ENCODE results near the gene VIPAS39.

Gene VIPAS39

GRCh38 chr14:77470224-77470870 is 12.9 kb upstream of the VIPAS39 start:
- H4K20me1 ChIP-seq (ENCODE audit: low read depth, low read length), result no peaks in the 10 kb centered on the region
- TF ChIP-seq CTCF (IDR thresholded peaks at IDR 0.05; ENCODE audit: insufficient read depth, low read length, poor library complexity, severe bottlenecking) (no peak), EZH2phosphoT487 (conservative IDR thresholded peaks at IDR 0.05; ENCODE audit: low read length) (no peak)
- no peak overlapping the region for H3K4me2 ChIP-seq (ENCODE audit: low read depth, low read length, poor library complexity, severe bottlenecking)

GRCh38 chr14:77469539-77469938 is 12.1 kb upstream of the VIPAS39 start:
- H2AFZ ChIP-seq (ENCODE audit: low read depth, low read length, severe bottlenecking), result no peak overlapping the region
- no peak overlapping the region for H3K4me3 ChIP-seq (ENCODE audit: insufficient read depth, low read length, poor library complexity, severe bottlenecking)
- H3K27me3 ChIP-seq (ENCODE audit: low read length), result no peaks in the 10 kb centered on the region
- H3K79me2 ChIP-seq (ENCODE audit: insufficient read depth, low read length), result no peaks in the 10 kb centered on the region
- no peak overlapping the region for H3K27ac ChIP-seq (ENCODE audit: low read depth, low read length)
- peaks cover 13% of the 10 kb centered on the region for H3F3A ChIP-seq (ENCODE audit: insufficient read depth)
- no peak overlapping the region for H3K4me2 ChIP-seq (ENCODE audit: low read depth, low read length, poor library complexity, severe bottlenecking)
- H3K9ac ChIP-seq (ENCODE audit: low read length), result no peak overlapping the region
- no peaks in the 10 kb centered on the region for H3K9me3 ChIP-seq (ENCODE audit: insufficient read depth, low read length)
- H3K36me3 ChIP-seq (ENCODE audit: low read length), result peaks cover 15% of the 10 kb centered on the region; the same call in 1 of the 2 replicates
- no peaks in the 10 kb centered on the region for H3K9me2 ChIP-seq (replicated peaks; ENCODE audit: insufficient read depth, low read length)
- TF ChIP-seq CTCF (IDR thresholded peaks at IDR 0.05; ENCODE audit: insufficient read depth, low read length, poor library complexity, severe bottlenecking) (no peak), EZH2phosphoT487 (conservative IDR thresholded peaks at IDR 0.05; ENCODE audit: low read length) (no peak)
- no peaks in the 10 kb centered on the region for H4K20me1 ChIP-seq (ENCODE audit: low read depth, low read length)

More at GRCh38 chr14:77470224-77470870, 12.9 kb upstream of the VIPAS39 start:
- no peak overlapping the region for H3K4me3 ChIP-seq (ENCODE audit: insufficient read depth, low read length, poor library complexity, severe bottlenecking)
- H3K36me3 ChIP-seq (ENCODE audit: low read length), result peaks cover 10% of the 10 kb centered on the region; the same call in 1 of the 2 replicates
- H3K27me3 ChIP-seq (ENCODE audit: low read length), result no peaks in the 10 kb centered on the region
- no peaks in the 10 kb centered on the region for H3K9me2 ChIP-seq (replicated peaks; ENCODE audit: insufficient read depth, low read length)
- no peaks in the 10 kb centered on the region for H3K79me2 ChIP-seq (ENCODE audit: insufficient read depth, low read length)
- no peaks in the 10 kb centered on the region for H3K9me3 ChIP-seq (ENCODE audit: insufficient read depth, low read length)
- no peak overlapping the region for H3K27ac ChIP-seq (ENCODE audit: low read depth, low read length)
- no peak overlapping the region for H3K9ac ChIP-seq (ENCODE audit: low read length)
- H2AFZ ChIP-seq (ENCODE audit: low read depth, low read length, severe bottlenecking), result no peak overlapping the region
- peaks cover 13% of the 10 kb centered on the region for H3F3A ChIP-seq (ENCODE audit: insufficient read depth)

GRCh38 chr14:77469067-77469505 is 11.7 kb upstream of the VIPAS39 start:
- H3K36me3 ChIP-seq (ENCODE audit: low read length), result peaks cover 15% of the 10 kb centered on the region; the same call in 1 of the 2 replicates
- no peak overlapping the region for H3K4me3 ChIP-seq (ENCODE audit: insufficient read depth, low read length, poor library complexity, severe bottlenecking)
- H3K27me3 ChIP-seq (ENCODE audit: low read length), result no peaks in the 10 kb centered on the region
- no peaks in the 10 kb centered on the region for H3K79me2 ChIP-seq (ENCODE audit: insufficient read depth, low read length)
- H3K27ac ChIP-seq (ENCODE audit: low read depth, low read length), result no peak overlapping the region
- no peak overlapping the region for H2AFZ ChIP-seq (ENCODE audit: low read depth, low read length, severe bottlenecking)
- no peak overlapping the region for H3K4me2 ChIP-seq (ENCODE audit: low read depth, low read length, poor library complexity, severe bottlenecking)
- H4K20me1 ChIP-seq (ENCODE audit: low read depth, low read length), result no peaks in the 10 kb centered on the region
- H3K9me2 ChIP-seq (replicated peaks; ENCODE audit: insufficient read depth, low read length), result no peaks in the 10 kb centered on the region
- no peaks in the 10 kb centered on the region for H3K9me3 ChIP-seq (ENCODE audit: insufficient read depth, low read length)
- H3F3A ChIP-seq (ENCODE audit: insufficient read depth), result peaks cover 13% of the 10 kb centered on the region
- no peak overlapping the region for H3K9ac ChIP-seq (ENCODE audit: low read length)
- TF ChIP-seq CTCF (IDR thresholded peaks at IDR 0.05; ENCODE audit: insufficient read depth, low read length, poor library complexity, severe bottlenecking), result no peak
- TF ChIP-seq EZH2phosphoT487 (conservative IDR thresholded peaks at IDR 0.05; ENCODE audit: low read length), result no peak

Data from SU-DHL-6 (cell line).